ENCODE results near the gene SLC22A16.

DNA sequence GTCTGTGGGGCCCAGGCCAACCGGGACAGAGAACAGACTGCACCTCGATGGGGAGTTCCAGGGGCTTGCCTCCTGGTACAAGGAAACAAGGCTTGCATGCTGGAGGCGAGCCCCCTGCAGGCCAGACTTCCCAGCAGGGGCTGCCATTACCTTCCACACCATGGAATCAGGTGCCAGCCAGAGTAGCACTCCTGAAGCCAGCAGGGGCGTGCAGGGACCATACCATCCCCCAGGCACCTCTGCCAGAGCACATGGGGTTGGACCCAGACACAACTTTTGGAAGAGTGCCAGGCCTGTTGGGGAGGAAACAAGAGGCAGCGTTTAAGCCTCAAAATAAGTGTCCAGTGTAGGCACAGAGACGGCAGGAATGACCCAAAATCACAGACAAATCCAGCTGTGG is 67.5 kb downstream of the SLC22A16 start:
- TF ChIP-seq, protein P1, sequence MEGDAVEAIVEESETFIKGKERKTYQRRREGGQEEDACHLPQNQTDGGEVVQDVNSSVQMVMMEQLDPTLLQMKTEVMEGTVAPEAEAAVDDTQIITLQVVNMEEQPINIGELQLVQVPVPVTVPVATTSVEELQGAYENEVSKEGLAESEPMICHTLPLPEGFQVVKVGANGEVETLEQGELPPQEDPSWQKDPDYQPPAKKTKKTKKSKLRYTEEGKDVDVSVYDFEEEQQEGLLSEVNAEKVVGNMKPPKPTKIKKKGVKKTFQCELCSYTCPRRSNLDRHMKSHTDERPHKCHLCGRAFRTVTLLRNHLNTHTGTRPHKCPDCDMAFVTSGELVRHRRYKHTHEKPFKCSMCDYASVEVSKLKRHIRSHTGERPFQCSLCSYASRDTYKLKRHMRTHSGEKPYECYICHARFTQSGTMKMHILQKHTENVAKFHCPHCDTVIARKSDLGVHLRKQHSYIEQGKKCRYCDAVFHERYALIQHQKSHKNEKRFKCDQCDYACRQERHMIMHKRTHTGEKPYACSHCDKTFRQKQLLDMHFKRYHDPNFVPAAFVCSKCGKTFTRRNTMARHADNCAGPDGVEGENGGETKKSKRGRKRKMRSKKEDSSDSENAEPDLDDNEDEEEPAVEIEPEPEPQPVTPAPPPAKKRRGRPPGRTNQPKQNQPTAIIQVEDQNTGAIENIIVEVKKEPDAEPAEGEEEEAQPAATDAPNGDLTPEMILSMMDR (IDR thresholded peaks at IDR 0.05; ENCODE audit: insufficient read depth, low read length, poor library complexity, severe bottlenecking) = no peak
- no peak for TF ChIP-seq EZH2phosphoT487 (conservative IDR thresholded peaks at IDR 0.05; ENCODE audit: low read length)

Measured in SU-DHL-6 (cell line).